HEK293T (cell line): ENCODE measurements around the gene RAB3A.

Source experiments
- FOXA1 ChIP-seq: fragments of 450-650 bp; IDR thresholded peaks from 2 replicates; pipeline ENCODE4 v1.6.1; 2016; ENCODE audit warnings: mild to moderate bottlenecking
- L3MBTL2 ChIP-seq: fragments of 450-650 bp; conservative IDR thresholded peaks from 2 replicates; pipeline ENCODE4 v1.6.1; 2016; ENCODE audit warnings: mild to moderate bottlenecking

DNA sequence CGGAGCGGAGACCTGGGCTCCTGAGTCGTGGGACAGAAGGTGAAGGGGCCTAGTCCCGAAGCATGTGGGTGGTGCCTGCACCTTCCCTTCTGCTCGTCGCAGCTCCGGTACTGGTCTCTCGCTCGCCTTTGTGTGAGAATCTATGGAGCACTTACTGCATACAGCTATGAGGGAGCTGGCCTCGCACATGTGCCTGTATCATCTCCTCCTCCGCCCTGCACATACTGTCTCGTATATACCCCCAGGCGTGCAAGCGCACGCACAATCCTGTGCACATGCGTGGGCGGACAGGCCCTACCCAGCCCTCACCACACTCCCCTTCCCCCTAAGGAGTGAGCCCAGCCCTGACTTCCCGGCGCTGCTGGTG lies 42.2 kb downstream of the RAB3A start:
- TF ChIP-seq FOXA1 (no peak), L3MBTL2 (no peak)
